K562 (cell line): Measurements from ENCODE around the gene AMFR. TPM values are rescaled to one million over a fixed set of nuclear protein-coding genes. Genes with fewer than 3 reads are reported as not detected.
A peak's percentile ranks its signal among the peaks of the same experiment; 100 is the strongest.

Source experiments
- ARID3A ChIP-seq: IDR thresholded peaks from 2 replicates; pipeline ENCODE4 v1.6.1; 2012; ENCODE audit warnings: low read depth, low read length, improper control_type of control experiment, borderline replicate concordance
- CBX5 ChIP-seq: IDR thresholded peaks from 2 replicates; pipeline ENCODE4 v1.6.1; 2014; ENCODE audit warnings: low read depth, borderline replicate concordance
- CTCFL ChIP-seq: IDR thresholded peaks from 2 replicates; pipeline ENCODE4 v1.6.1; 2011; ENCODE audit warnings: borderline replicate concordance, low read depth, mild to moderate bottlenecking, moderate library complexity, low read length; ENCODE audit not compliant: insufficient read depth, poor library complexity, severe bottlenecking
- HCFC1 ChIP-seq: IDR thresholded peaks from 2 replicates; pipeline ENCODE4 v1.6.1; 2012; ENCODE audit warnings: low read depth, low read length, improper control_type of control experiment
- HIVEP1 ChIP-seq: fragments of 250-450 bp; sonication (Bioruptor Pico); IDR thresholded peaks from 2 replicates; pipeline ENCODE4 v1.4.0; 2020; ENCODE audit warnings: mild to moderate bottlenecking
- NCOA2 ChIP-seq, 2 experiments: fragments of 450-650 bp; IDR thresholded peaks; 2 replicates each; pipeline ENCODE4 v1.6.1; 2018; ENCODE audit warnings: mild to moderate bottlenecking in 2 of 2, moderate library complexity in 1 of 2; ENCODE audit not compliant: partially characterized antibody in 2 of 2
- SIN3A ChIP-seq, 2 experiments: fragments of 150-350 bp in 1 of 2; IDR thresholded peaks; 2 replicates each; pipeline ENCODE4 v1.6.1; 2011 to 2016; ENCODE audit warnings: borderline replicate concordance in 2 of 2, low read depth in 2 of 2, low read length in 2 of 2, mild to moderate bottlenecking in 2 of 2, moderate library complexity in 2 of 2; ENCODE audit not compliant: control insufficient read depth in 1 of 2
- TARDBP ChIP-seq: fragments of 450-650 bp; IDR thresholded peaks from 2 replicates; pipeline ENCODE4 v1.6.1; 2016
- TRIM24 ChIP-seq, 2 experiments: fragments of 450-650 bp; IDR thresholded peaks; 2 replicates each; pipeline ENCODE4 v1.6.1; 2016
- ZBTB8A ChIP-seq: fragments of 450-650 bp; IDR thresholded peaks from 2 replicates; pipeline ENCODE4 v1.6.1; 2018; ENCODE audit warnings: mild to moderate bottlenecking, moderate library complexity; ENCODE audit not compliant: partially characterized antibody
- ZFX ChIP-seq: sonication (generic); formaldehyde crosslinking; IDR thresholded peaks from 2 replicates; pipeline ENCODE4 v1.8.0; 2022; ENCODE audit warnings: mild to moderate bottlenecking, missing genetic modification reagents, moderate library complexity
- ZKSCAN3 ChIP-seq: fragments of 250-450 bp; sonication (Bioruptor Pico); IDR thresholded peaks from 2 replicates; pipeline ENCODE4 v1.4.0; 2020
- ZNF274 ChIP-seq: IDR thresholded peaks from 2 replicates; pipeline ENCODE4 v1.6.1; 2011; ENCODE audit warnings: low read depth, mild to moderate bottlenecking, low read length, moderate library complexity, borderline replicate concordance
- ZNF778 ChIP-seq: fragments of 450-650 bp; formaldehyde crosslinking; IDR thresholded peaks from 2 replicates; pipeline ENCODE4 v1.4.0; 2020; ENCODE audit warnings: mild to moderate bottlenecking, moderate library complexity
- polyA plus RNA-seq, 8 experiments: library from polyadenylated mRNA; depleted of rRNA in 4 of 8; stranded (reverse) in 5 of 8; unstranded in 3 of 8; fragments of >200 nt; fragmentation: Nextera tagmentation in 2 of 8; fragmentation: Illumina TruSeq in 1 of 8; extraction: Ambion mirVana in 2 of 8; extraction: Trizol in 1 of 8; gene quantifications; 2 replicates each; pipeline versions ENCODE4 v1.2.1 to v1.2.3, GENCODE V29; 2011 to 2014; ENCODE audit warnings: inconsistent platforms in 1 of 8, missing spikeins in 1 of 8
- total RNA-seq, 7 experiments: library from RNA; depleted of rRNA in 6 of 7; stranded (reverse); fragments of >200 nt in 6 of 7; fragmentation: Illumina TruSeq in 2 of 7; extraction: Trizol in 2 of 7; gene quantifications; 2 replicates each; pipeline versions ENCODE4 v1.2.1 to v1.2.3, GENCODE V29; 2011 to 2021; ENCODE audit warnings: low replicate concordance in 1 of 7
- TF ChIP-seq, protein P1 (sequence below), 2 experiments: fragments of 150-350 bp in 1 of 2; IDR thresholded peaks; 2 replicates each; pipeline ENCODE4 v1.6.1; 2012 to 2016; ENCODE audit warnings: low read depth in 2 of 2, low read length in 2 of 2, mild to moderate bottlenecking in 1 of 2, moderate library complexity in 1 of 2
- TF ChIP-seq, protein P2 (sequence below): fragments of 450-650 bp; IDR thresholded peaks from 2 replicates; pipeline ENCODE4 v1.6.1; 2016; ENCODE audit warnings: low read depth, mild to moderate bottlenecking, moderate library complexity
- TF ChIP-seq, protein P3 (sequence below): fragments of 450-650 bp; IDR thresholded peaks from 2 replicates; pipeline ENCODE4 v1.6.1; 2016; ENCODE audit warnings: borderline replicate concordance

Gene AMFR
- total and polyA plus RNA-seq, 9 of the 15 experiments (the other 6 are each of a cell fraction or from before 2014, with no cell fraction given), result 15.6 to 113 (median 58.4) TPM

GRCh38 chr16:56414366-56414765, 11.0 kb downstream of the AMFR start (continued):
- TF ChIP-seq, protein P1, sequence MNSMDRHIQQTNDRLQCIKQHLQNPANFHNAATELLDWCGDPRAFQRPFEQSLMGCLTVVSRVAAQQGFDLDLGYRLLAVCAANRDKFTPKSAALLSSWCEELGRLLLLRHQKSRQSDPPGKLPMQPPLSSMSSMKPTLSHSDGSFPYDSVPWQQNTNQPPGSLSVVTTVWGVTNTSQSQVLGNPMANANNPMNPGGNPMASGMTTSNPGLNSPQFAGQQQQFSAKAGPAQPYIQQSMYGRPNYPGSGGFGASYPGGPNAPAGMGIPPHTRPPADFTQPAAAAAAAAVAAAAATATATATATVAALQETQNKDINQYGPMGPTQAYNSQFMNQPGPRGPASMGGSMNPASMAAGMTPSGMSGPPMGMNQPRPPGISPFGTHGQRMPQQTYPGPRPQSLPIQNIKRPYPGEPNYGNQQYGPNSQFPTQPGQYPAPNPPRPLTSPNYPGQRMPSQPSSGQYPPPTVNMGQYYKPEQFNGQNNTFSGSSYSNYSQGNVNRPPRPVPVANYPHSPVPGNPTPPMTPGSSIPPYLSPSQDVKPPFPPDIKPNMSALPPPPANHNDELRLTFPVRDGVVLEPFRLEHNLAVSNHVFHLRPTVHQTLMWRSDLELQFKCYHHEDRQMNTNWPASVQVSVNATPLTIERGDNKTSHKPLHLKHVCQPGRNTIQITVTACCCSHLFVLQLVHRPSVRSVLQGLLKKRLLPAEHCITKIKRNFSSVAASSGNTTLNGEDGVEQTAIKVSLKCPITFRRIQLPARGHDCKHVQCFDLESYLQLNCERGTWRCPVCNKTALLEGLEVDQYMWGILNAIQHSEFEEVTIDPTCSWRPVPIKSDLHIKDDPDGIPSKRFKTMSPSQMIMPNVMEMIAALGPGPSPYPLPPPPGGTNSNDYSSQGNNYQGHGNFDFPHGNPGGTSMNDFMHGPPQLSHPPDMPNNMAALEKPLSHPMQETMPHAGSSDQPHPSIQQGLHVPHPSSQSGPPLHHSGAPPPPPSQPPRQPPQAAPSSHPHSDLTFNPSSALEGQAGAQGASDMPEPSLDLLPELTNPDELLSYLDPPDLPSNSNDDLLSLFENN (IDR thresholded peaks at IDR 0.05; ENCODE audit: low read depth in 2 of 2, low read length in 2 of 2), result peak in 1 of 2 experiments; percentile 81; a peak in 2 of 4 replicates
- TF ChIP-seq TARDBP (no peak), CBX5 (no peak), ZNF274 (no peak), NCOA2 (IDR thresholded peaks at IDR 0.05; ENCODE audit: partially characterized antibody in 2 of 2) (no peak), ZKSCAN3 (CRISPR knock-in tag) (no peak), SIN3A (IDR thresholded peaks at IDR 0.05; ENCODE audit: borderline replicate concordance in 2 of 2, control insufficient read depth in 1 of 2, low read depth in 2 of 2, low read length in 2 of 2) (no peak), TRIM24 (IDR thresholded peaks at IDR 0.05) (peak; percentile 53 to 63; a peak in 3 of 4 replicates), ARID3A (no peak; the same call in 1 of the 2 replicates), HIVEP1 (CRISPR knock-in tag) (no peak), HCFC1 (no peak), CTCFL (no peak), ZFX (CRISPR knock-in tag) (no peak), ZNF778 (CRISPR knock-in tag) (no peak), ZBTB8A (no peak)
- TF ChIP-seq, protein P2, sequence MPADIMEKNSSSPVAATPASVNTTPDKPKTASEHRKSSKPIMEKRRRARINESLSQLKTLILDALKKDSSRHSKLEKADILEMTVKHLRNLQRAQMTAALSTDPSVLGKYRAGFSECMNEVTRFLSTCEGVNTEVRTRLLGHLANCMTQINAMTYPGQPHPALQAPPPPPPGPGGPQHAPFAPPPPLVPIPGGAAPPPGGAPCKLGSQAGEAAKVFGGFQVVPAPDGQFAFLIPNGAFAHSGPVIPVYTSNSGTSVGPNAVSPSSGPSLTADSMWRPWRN, result no peak
- TF ChIP-seq, protein P3, sequence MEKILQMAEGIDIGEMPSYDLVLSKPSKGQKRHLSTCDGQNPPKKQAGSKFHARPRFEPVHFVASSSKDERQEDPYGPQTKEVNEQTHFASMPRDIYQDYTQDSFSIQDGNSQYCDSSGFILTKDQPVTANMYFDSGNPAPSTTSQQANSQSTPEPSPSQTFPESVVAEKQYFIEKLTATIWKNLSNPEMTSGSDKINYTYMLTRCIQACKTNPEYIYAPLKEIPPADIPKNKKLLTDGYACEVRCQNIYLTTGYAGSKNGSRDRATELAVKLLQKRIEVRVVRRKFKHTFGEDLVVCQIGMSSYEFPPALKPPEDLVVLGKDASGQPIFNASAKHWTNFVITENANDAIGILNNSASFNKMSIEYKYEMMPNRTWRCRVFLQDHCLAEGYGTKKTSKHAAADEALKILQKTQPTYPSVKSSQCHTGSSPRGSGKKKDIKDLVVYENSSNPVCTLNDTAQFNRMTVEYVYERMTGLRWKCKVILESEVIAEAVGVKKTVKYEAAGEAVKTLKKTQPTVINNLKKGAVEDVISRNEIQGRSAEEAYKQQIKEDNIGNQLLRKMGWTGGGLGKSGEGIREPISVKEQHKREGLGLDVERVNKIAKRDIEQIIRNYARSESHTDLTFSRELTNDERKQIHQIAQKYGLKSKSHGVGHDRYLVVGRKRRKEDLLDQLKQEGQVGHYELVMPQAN, result no peak
